GM12801 (cell line): Measurements from ENCODE around the gene ADAM22.

Experiments used
- CTCF ChIP-seq: IDR thresholded peaks from one replicate; pipeline ENCODE4 v1.5.1; 2011; ENCODE audit warnings: control low read depth; ENCODE audit not compliant: insufficient read length; ENCODE audit errors: extremely low read depth

ADAM22 gene

GRCh38 chr7:87918740-87919139 lies 15.3 kb upstream of the ADAM22 start:
- TF ChIP-seq CTCF = no peak

GRCh38 chr7:87919875-87920274 lies 14.2 kb upstream of the ADAM22 start:
- TF ChIP-seq CTCF = no peak

GRCh38 chr7:87920578-87920977 lies 13.5 kb upstream of the ADAM22 start:
- no peak for TF ChIP-seq CTCF

- TF ChIP-seq CTCF = no peak
Measured at GRCh38 chr7:87926581-87927461, 7.2 kb upstream of the ADAM22 start.

GRCh38 chr7:87933605-87933952 lies 472 bp upstream of the ADAM22 start:
- no peak for TF ChIP-seq CTCF

- TF ChIP-seq CTCF = no peak
Measured at GRCh38 chr7:87934699-87935383, 790 bp downstream of the ADAM22 start.

- no peak for TF ChIP-seq CTCF
Measured at GRCh38 chr7:87935384-87935706, 1.3 kb downstream of the ADAM22 start.
